GM12801 (cell line): ENCODE data around the gene CFAP57.

Source experiments
- TF ChIP-seq, protein P1 (sequence below): IDR thresholded peaks from one replicate; pipeline ENCODE4 v1.5.1; 2011; ENCODE audit warnings: control low read depth; ENCODE audit not compliant: insufficient read length; ENCODE audit errors: extremely low read depth

The CFAP57 gene

GRCh38 chr1:43238991-43239469 is 66.9 kb downstream of the CFAP57 start:
- TF ChIP-seq, protein P1, sequence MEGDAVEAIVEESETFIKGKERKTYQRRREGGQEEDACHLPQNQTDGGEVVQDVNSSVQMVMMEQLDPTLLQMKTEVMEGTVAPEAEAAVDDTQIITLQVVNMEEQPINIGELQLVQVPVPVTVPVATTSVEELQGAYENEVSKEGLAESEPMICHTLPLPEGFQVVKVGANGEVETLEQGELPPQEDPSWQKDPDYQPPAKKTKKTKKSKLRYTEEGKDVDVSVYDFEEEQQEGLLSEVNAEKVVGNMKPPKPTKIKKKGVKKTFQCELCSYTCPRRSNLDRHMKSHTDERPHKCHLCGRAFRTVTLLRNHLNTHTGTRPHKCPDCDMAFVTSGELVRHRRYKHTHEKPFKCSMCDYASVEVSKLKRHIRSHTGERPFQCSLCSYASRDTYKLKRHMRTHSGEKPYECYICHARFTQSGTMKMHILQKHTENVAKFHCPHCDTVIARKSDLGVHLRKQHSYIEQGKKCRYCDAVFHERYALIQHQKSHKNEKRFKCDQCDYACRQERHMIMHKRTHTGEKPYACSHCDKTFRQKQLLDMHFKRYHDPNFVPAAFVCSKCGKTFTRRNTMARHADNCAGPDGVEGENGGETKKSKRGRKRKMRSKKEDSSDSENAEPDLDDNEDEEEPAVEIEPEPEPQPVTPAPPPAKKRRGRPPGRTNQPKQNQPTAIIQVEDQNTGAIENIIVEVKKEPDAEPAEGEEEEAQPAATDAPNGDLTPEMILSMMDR: no peak

- TF ChIP-seq, protein P1: no peak
These were observed 67.4 kb downstream of the CFAP57 start for GRCh38 chr1:43239484-43239883.

GRCh38 chr1:43241413-43241836 is 69.3 kb downstream of the CFAP57 start:
- TF ChIP-seq, protein P1: no peak

DNA sequence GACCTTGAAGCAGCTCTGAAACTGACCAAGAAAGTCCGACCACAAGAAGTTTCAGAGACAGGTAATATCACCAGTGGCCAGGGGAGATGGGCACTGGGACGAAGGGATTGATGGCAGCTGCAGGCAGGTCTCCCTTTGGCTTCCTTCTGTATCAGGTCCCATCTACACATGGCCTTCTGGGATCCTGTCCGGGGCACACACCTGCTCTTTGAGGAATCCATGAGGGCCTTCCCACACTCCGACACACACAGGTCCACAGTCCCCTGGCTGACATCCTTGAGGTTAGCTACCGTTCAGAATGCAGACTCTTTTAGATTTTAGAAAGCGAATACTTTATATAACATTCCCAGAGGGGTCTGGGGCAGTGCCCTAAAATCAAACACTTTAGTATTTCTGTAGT is 71.2 kb downstream of the CFAP57 start:
- TF ChIP-seq, protein P1: no peak

DNA sequence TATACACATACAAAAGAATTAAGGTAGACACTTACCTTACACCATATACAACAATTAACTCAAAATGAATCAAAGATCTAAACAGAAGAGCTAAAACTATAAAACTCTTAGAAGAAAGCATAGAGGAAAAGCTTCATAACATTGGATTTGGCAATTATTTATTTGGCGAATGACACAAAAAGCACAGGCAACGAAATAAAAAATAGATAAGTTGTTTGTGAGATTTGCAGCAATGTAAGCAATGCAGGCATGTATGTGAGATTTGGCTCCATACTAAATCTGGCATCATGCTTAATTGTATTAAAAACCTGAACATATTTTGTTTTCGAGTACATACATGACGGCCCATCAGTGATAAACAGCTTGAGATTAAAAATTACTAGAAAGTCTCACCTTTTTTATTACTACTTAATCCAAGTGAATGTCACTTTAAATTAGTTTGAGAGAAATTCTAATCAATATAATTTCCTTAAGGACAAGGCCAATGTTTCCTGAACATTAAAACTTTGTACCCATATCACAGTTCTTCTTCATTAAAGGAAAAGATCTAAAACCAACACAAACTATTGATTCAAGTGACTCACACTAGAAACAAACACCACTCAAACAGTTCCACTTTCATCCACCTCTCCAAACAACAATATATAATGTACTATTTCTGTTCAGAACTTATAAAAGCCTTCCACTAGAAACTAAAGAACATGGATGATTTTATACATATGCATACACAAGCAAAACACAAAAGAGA is 74.5 kb downstream of the CFAP57 start:
- TF ChIP-seq, protein P1: no peak

- TF ChIP-seq, protein P1: no peak
These were observed 75.3 kb downstream of the CFAP57 start for GRCh38 chr1:43247256-43247921.

GRCh38 chr1:43250351-43250761 is 78.2 kb downstream of the CFAP57 start:
- TF ChIP-seq, protein P1: no peak
